Smooth muscle cell (in vitro differentiated cells): ENCODE results near the gene TTC23L. TPM values are rescaled to one million over a fixed set of nuclear protein-coding genes. Genes with fewer than 3 reads are reported as not detected.
A peak's percentile ranks its signal among the peaks of the same experiment; 100 is the strongest.

ENCODE experiments used
- DNase-seq: peaks from one replicate; lab custom pipeline; 2025; ENCODE audit not compliant: unreplicated experiment; lab: John Stamatoyannopoulos, UW
- H2AFZ ChIP-seq: fragments of 200-600 bp; sonication (generic); 2 replicates; pipeline ENCODE4 v1.6.0; 2016; ENCODE audit warnings: antibody characterized with exemption, low read depth, mild to moderate bottlenecking
- H3F3A ChIP-seq: fragments of 200-600 bp; sonication (generic); 2 replicates; pipeline ENCODE4 v1.6.0; 2017; ENCODE audit warnings: antibody characterized with exemption, low read depth
- H3K27ac ChIP-seq: fragments of 200-600 bp; sonication (generic); 2 replicates; pipeline ENCODE4 v1.5.1; 2016; ENCODE audit warnings: low read depth, mild to moderate bottlenecking
- H3K27me3 ChIP-seq: fragments of 200-600 bp; sonication (generic); 2 replicates; pipeline ENCODE4 v1.6.1; 2016; ENCODE audit warnings: low read depth, mild to moderate bottlenecking
- H3K36me3 ChIP-seq: fragments of 200-600 bp; sonication (generic); 2 replicates; pipeline ENCODE4 v1.5.1; 2016; ENCODE audit warnings: low read depth
- H3K4me1 ChIP-seq: fragments of 200-600 bp; sonication (generic); 2 replicates; pipeline ENCODE4 v1.5.1; 2016; ENCODE audit warnings: low read depth
- H3K4me2 ChIP-seq: fragments of 200-600 bp; sonication (generic); 2 replicates; pipeline ENCODE4 v1.6.0; 2016; ENCODE audit warnings: mild to moderate bottlenecking
- H3K4me3 ChIP-seq: fragments of 200-600 bp; sonication (generic); 2 replicates; pipeline ENCODE4 v1.5.1; 2016; ENCODE audit warnings: mild to moderate bottlenecking
- H3K79me2 ChIP-seq: fragments of 200-600 bp; sonication (generic); 2 replicates; pipeline ENCODE4 v1.6.0; 2016; ENCODE audit warnings: low read depth, mild to moderate bottlenecking
- H3K9ac ChIP-seq: fragments of 200-600 bp; sonication (generic); 2 replicates; pipeline ENCODE4 v1.6.0; 2016; ENCODE audit warnings: low read depth
- H3K9me3 ChIP-seq: fragments of 200-600 bp; sonication (generic); replicated peaks from 2 replicates; pipeline ENCODE4 v1.5.1; 2016; ENCODE audit warnings: low read depth
- H4K20me1 ChIP-seq: fragments of 200-600 bp; sonication (generic); 2 replicates; pipeline ENCODE4 v1.6.0; 2016; ENCODE audit warnings: low read depth
- CTCF ChIP-seq: fragments of 200-600 bp; sonication (generic); IDR thresholded peaks from 2 replicates; pipeline ENCODE4 v1.5.1; 2017; ENCODE audit warnings: borderline replicate concordance, mild to moderate bottlenecking, antibody characterized with exemption; ENCODE audit not compliant: insufficient read depth, poor library complexity, severe bottlenecking
- WGBS: methylation state at CpG from one replicate; pipeline ENCODE4 v1.1.7; 2016; ENCODE audit warnings: low lambda C conversion rate; 5-methylcytosine and 5-hydroxymethylcytosine counted together
- polyA plus RNA-seq: library from polyadenylated mRNA; unstranded; fragments of >200 nt; fragmentation: Nextera tagmentation; extraction: Ambion mirVana; gene quantifications from 2 replicates; pipeline ENCODE4 v1.2.1, GENCODE V29; 2016
- total RNA-seq: library from RNA; depleted of rRNA; stranded (reverse); fragments of >200 nt; gene quantifications from 2 replicates; pipeline ENCODE4 v1.2.3, GENCODE V29; 2014

The TTC23L gene
- total and polyA plus RNA-seq, 2 experiments from 2014 or later: 0.04 to 0.08 TPM

- Histone ChIP-seq H3K4me1 (no peaks in the 10 kb centered on the region), H4K20me1 (peaks cover 38% of the 10 kb centered on the region), H3K27ac (no peak overlapping the region), H3K9me3 (no peaks in the 10 kb centered on the region), H3F3A (peaks cover 15% of the 10 kb centered on the region), H3K79me2 (no peaks in the 10 kb centered on the region), H3K27me3 (no peaks in the 10 kb centered on the region), H3K4me2 (no peak overlapping the region), H3K36me3 (peaks cover 29% of the 10 kb centered on the region), H3K9ac (no peak overlapping the region), H2AFZ (no peak overlapping the region), H3K4me3 (no peak overlapping the region)
- no peak for DNase-seq
- 80% methylated on average over 5 of the region's 5 CpGs for WGBS
- no peak for TF ChIP-seq CTCF
Observed at GRCh38 chr5:34804913-34805312, 34.1 kb upstream of the TTC23L start.

- no peak overlapping the region for H3K9ac ChIP-seq
- no peaks in the 10 kb centered on the region for H3K9me3 ChIP-seq
- no peak overlapping the region for H3K4me3 ChIP-seq
- no peak for TF ChIP-seq CTCF
- no peak overlapping the region for H2AFZ ChIP-seq
- no peak overlapping the region for H3K4me2 ChIP-seq
- H3K79me2 ChIP-seq: no peaks in the 10 kb centered on the region
- no peak overlapping the region for H3K27ac ChIP-seq
- peaks cover 27% of the 10 kb centered on the region for H3K36me3 ChIP-seq
- no peaks in the 10 kb centered on the region for H3K4me1 ChIP-seq
- peaks cover 15% of the 10 kb centered on the region for H3F3A ChIP-seq
- H4K20me1 ChIP-seq: peaks cover 34% of the 10 kb centered on the region
- no peak for DNase-seq
- no peaks in the 10 kb centered on the region for H3K27me3 ChIP-seq
- WGBS: 98% methylated on average over 5 of the region's 6 CpGs
Observed at GRCh38 chr5:34806532-34806931, 32.4 kb upstream of the TTC23L start.

- H2AFZ ChIP-seq: no peak overlapping the region
- no peak overlapping the region for H3K4me3 ChIP-seq
- no peaks in the 10 kb centered on the region for H3K9me3 ChIP-seq
- no peak for DNase-seq
- H3K79me2 ChIP-seq: no peaks in the 10 kb centered on the region
- H3K36me3 ChIP-seq: peaks cover 41% of the 10 kb centered on the region
- TF ChIP-seq CTCF: no peak
- H3K4me2 ChIP-seq: no peak overlapping the region
- no peaks in the 10 kb centered on the region for H3K27me3 ChIP-seq
- peaks cover 19% of the 10 kb centered on the region for H4K20me1 ChIP-seq
- peak overlapping the region; percentile 6 for H3K27ac ChIP-seq
- H3F3A ChIP-seq: no peaks in the 10 kb centered on the region
- H3K4me1 ChIP-seq: no peaks in the 10 kb centered on the region
- WGBS: 100% methylated on average over 1 of the region's 1 CpG
- no peak overlapping the region for H3K9ac ChIP-seq
Observed at GRCh38 chr5:34811706-34812105, 27.3 kb upstream of the TTC23L start.

GRCh38 chr5:34813509-34813908 is 25.5 kb upstream of the TTC23L start:
- Histone ChIP-seq H3K4me2 (no peak overlapping the region), H3K9me3 (no peaks in the 10 kb centered on the region), H3K27ac (no peak overlapping the region), H2AFZ (no peak overlapping the region), H3K27me3 (no peaks in the 10 kb centered on the region), H4K20me1 (peaks cover 15% of the 10 kb centered on the region), H3K9ac (no peak overlapping the region), H3K79me2 (no peaks in the 10 kb centered on the region), H3K4me1 (no peaks in the 10 kb centered on the region), H3K36me3 (peaks cover 41% of the 10 kb centered on the region), H3F3A (no peaks in the 10 kb centered on the region), H3K4me3 (no peak overlapping the region)
- TF ChIP-seq CTCF: no peak
- 83% methylated on average over 3 of the region's 3 CpGs for WGBS
- DNase-seq: no peak
